Immature natural killer cell (primary cell): ENCODE data around the gene ABLIM1. TPM values are rescaled to one million over a fixed set of nuclear protein-coding genes. Genes with fewer than 3 reads are reported as not detected.

Experiments
- DNase-seq, 3 donors: peaks; one replicate each; pipeline ENCODE4 v3.0.0; 2022; ENCODE audit warnings: mixed read lengths in 1 of 3
- H3K27ac Mint-ChIP-seq, 6 donors: one replicate each; pipeline ENCODE4 v1.8.0; 2020; ENCODE audit warnings: mixed read lengths in 6 of 6, mild to moderate bottlenecking in 5 of 6, inconsistent platforms in 4 of 6, moderate library complexity in 3 of 6
- H3K27me3 Mint-ChIP-seq, 3 donors: one replicate each; pipeline ENCODE4 v1.8.0; 2020 to 2021; ENCODE audit warnings: low read depth in 3 of 3, mild to moderate bottlenecking in 3 of 3, mixed read lengths in 3 of 3, moderate library complexity in 3 of 3, inconsistent platforms in 1 of 3
- H3K36me3 Mint-ChIP-seq, 3 donors: one replicate each; pipeline ENCODE4 v1.8.0; 2020; ENCODE audit warnings: mixed read lengths in 3 of 3, inconsistent platforms in 2 of 3, mild to moderate bottlenecking in 2 of 3
- H3K4me1 Mint-ChIP-seq, 2 donors: one replicate each; pipeline ENCODE4 v1.8.0; 2020; ENCODE audit warnings: inconsistent platforms in 2 of 2, mild to moderate bottlenecking in 2 of 2, mixed read lengths in 2 of 2, moderate library complexity in 1 of 2
- H3K4me3 Mint-ChIP-seq, 5 donors: one replicate each; pipeline ENCODE4 v1.8.0; 2020; ENCODE audit warnings: mild to moderate bottlenecking in 5 of 5, mixed read lengths in 5 of 5, inconsistent platforms in 3 of 5, moderate library complexity in 3 of 5
- H3K9me3 Mint-ChIP-seq, 6 donors: one replicate each; pipeline ENCODE4 v1.8.0; 2020; ENCODE audit warnings: mild to moderate bottlenecking in 6 of 6, mixed read lengths in 6 of 6, inconsistent platforms in 4 of 6, moderate library complexity in 3 of 6
- polyA plus RNA-seq, 3 donors: library from polyadenylated mRNA; unstranded; fragments of 300-500 nt; fragmentation: Illumina TruSeq; gene quantifications; one replicate each; pipeline ENCODE4 v1.2.3, GENCODE V29; 2021

Gene ABLIM1
- polyA plus RNA-seq, 3 donors from 2014 or later = 66.2 to 121 (median 74.1) TPM

DNA sequence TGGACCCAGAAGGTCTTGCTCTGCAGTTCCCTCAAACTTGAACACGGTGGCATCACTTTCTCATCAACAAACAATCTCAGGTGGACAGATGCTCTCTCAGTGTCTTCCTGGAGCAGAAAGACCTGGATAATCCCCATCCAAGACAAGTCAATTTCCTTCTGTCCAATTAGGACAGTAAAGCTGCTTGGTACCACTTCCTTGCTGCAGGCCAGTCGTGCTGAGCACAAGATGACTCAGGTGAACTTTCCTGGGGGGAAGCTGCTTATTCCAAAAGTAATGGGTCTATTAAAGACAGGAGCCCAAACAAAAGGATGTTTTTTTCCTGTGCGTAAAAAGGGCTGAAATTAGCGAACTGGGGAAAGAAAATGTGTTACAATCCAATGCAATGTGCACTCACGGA is 146.2 kb downstream of the ABLIM1 start:
- Mint-ChIP-seq H3K4me3 (no peak overlapping the region), H3K9me3 (no peaks in the 10 kb centered on the region), H3K4me1 (peaks cover 53 to 71% of the 10 kb centered on the region in 2 donors), H3K27me3 (peaks cover 0 to 2% (median 0%) of the 10 kb centered on the region in 3 donors), H3K27ac (peak overlapping the region in 1 of 6 donors; percentile 78), H3K36me3 (peaks cover 0 to 9% (median 4%) of the 10 kb centered on the region in 3 donors)
- no peak for DNase-seq

DNA sequence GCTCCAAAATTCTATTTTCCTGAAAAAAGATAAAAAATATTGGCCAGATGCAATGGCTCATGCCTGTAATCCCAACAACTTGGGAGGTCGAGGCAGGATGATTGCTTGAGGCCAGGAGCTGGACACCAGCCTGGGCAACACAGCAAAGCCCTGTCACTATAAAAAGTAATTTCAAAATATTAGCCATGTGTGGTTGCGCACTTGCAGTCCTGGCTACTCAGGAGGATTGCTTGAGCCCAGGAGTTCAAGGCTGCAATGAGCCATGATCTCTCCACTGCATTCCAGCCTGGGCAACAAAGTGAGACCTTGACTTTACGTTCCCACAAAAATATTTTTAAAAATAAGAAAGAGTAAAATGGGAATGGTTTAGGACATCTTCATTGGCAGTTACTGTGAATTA is 149.7 kb downstream of the ABLIM1 start:
- Mint-ChIP-seq H3K4me3 (no peak overlapping the region), H3K9me3 (no peaks in the 10 kb centered on the region), H3K27me3 (peaks cover 0 to 2% (median 0%) of the 10 kb centered on the region in 3 donors), H3K4me1 (peaks cover 46 to 57% of the 10 kb centered on the region in 2 donors), H3K36me3 (peaks cover 0 to 9% (median 4%) of the 10 kb centered on the region in 3 donors), H3K27ac (no peak overlapping the region)
- DNase-seq = no peak

DNA sequence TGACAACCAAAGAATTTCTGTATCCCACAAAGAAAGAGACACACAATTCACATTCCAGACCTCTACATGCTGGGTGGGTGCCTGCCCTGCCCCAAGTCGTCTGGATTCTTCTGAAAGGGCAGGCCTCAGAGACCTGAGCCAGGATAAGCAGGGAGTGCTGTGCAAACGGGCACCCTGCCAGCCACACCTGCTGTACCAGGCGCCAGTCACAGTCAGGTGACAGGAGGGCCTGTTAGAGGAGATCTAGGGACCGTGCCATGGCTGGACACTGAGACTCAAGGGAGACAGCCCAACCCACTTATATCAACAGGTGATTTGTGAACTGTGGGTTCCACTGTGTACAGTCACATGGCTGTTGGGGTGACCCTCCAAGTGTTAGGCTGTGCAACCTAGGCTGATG is 150.6 kb downstream of the ABLIM1 start:
- Mint-ChIP-seq H3K4me3 (no peak overlapping the region), H3K27me3 (peaks cover 0 to 2% (median 0%) of the 10 kb centered on the region in 3 donors), H3K27ac (no peak overlapping the region), H3K9me3 (no peaks in the 10 kb centered on the region), H3K36me3 (peaks cover 0 to 9% (median 4%) of the 10 kb centered on the region in 3 donors), H3K4me1 (peaks cover 39 to 54% of the 10 kb centered on the region in 2 donors)
- DNase-seq = no peak

- no peaks in the 10 kb centered on the region for H3K9me3 Mint-ChIP-seq
- peak overlapping the region in 2 of 6 donors; percentile 13 to 36 for H3K27ac Mint-ChIP-seq
- peaks cover 36 to 54% of the 10 kb centered on the region in 2 donors for H3K4me1 Mint-ChIP-seq
- DNase-seq = no peak
- no peak overlapping the region for H3K4me3 Mint-ChIP-seq
- peaks cover 0 to 2% (median 0%) of the 10 kb centered on the region in 3 donors for H3K27me3 Mint-ChIP-seq
- H3K36me3 Mint-ChIP-seq = peaks cover 0 to 9% (median 4%) of the 10 kb centered on the region in 3 donors
Observed at GRCh38 chr10:114506871-114507385, 151.1 kb downstream of the ABLIM1 start.

GRCh38 chr10:114504769-114505579 is 153.1 kb downstream of the ABLIM1 start:
- Mint-ChIP-seq H3K9me3 (no peaks in the 10 kb centered on the region), H3K27ac (peak overlapping the region in 2 of 6 donors; percentile 35 to 42), H3K4me3 (no peak overlapping the region), H3K4me1 (peaks cover 44 to 66% of the 10 kb centered on the region in 2 donors), H3K36me3 (peaks cover 0 to 6% (median 4%) of the 10 kb centered on the region in 3 donors), H3K27me3 (peaks cover 0 to 2% (median 0%) of the 10 kb centered on the region in 3 donors)
- DNase-seq = no peak

- H3K27ac Mint-ChIP-seq = peak overlapping the region in 1 of 6 donors; percentile 14
- H3K4me1 Mint-ChIP-seq = peaks cover 54 to 74% of the 10 kb centered on the region in 2 donors
- H3K36me3 Mint-ChIP-seq = no peaks in the 10 kb centered on the region
- DNase-seq = no peak
- H3K9me3 Mint-ChIP-seq = no peaks in the 10 kb centered on the region
- no peak overlapping the region for H3K4me3 Mint-ChIP-seq
- peaks cover 0 to 2% (median 0%) of the 10 kb centered on the region in 3 donors for H3K27me3 Mint-ChIP-seq
Observed at GRCh38 chr10:114502074-114502473, 156.0 kb downstream of the ABLIM1 start.

DNA sequence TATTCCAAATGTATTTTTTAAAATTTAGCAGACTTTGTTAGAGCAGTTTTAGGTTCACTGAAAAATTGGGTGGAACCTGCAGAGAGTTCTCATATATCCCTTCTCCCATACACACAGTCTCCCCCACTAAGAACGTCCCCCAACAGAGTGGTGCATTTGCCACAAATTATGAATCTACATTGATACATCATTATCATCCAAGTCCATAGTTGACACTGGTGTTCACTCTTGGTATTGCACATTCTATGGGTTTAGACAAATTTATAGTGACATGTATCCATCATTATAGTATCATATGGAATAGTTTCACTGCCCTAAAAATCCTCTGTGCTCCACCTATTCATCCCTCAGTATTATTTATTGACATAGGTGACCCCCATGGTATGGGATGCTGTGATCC is 156.4 kb downstream of the ABLIM1 start:
- Mint-ChIP-seq H3K27me3 (peaks cover 0 to 2% (median 0%) of the 10 kb centered on the region in 3 donors), H3K4me3 (no peak overlapping the region), H3K9me3 (no peaks in the 10 kb centered on the region), H3K36me3 (no peaks in the 10 kb centered on the region), H3K27ac (peak overlapping the region in 1 of 6 donors; percentile 14), H3K4me1 (peaks cover 51 to 75% of the 10 kb centered on the region in 2 donors)
- no peak for DNase-seq

DNA sequence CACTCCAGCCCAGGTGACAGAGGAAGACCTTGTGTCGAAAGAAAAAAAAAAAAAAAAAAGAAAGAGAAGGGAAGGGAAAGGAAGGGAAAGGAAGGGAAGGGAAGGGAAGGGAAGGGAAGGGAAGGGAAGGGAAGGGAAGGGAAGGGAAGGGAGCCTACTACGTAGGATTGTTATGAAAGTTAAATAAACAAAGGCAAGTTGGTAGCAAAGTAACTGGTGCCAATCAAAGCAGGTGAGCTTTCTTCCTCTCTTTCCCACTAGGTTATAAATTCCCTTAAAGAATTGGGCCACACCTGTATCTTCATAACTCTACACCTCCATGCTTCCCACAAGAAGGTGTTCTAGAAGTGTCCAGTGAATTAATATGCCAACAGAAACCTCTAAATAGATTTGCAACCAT is 157.4 kb downstream of the ABLIM1 start:
- Mint-ChIP-seq H3K9me3 (no peaks in the 10 kb centered on the region), H3K36me3 (peaks cover 0 to 4% (median 4%) of the 10 kb centered on the region in 3 donors), H3K4me1 (peaks cover 48 to 76% of the 10 kb centered on the region in 2 donors), H3K4me3 (no peak overlapping the region), H3K27me3 (peaks cover 0 to 2% (median 0%) of the 10 kb centered on the region in 3 donors), H3K27ac (no peak overlapping the region)
- DNase-seq = no peak

- peak overlapping the region in 5 of 6 donors; percentile 42 to 80 (median 54) for H3K27ac Mint-ChIP-seq
- peaks cover 0 to 3% (median 2%) of the 10 kb centered on the region in 3 donors for H3K27me3 Mint-ChIP-seq
- no peak for DNase-seq
- peaks cover 6 to 13% (median 10%) of the 10 kb centered on the region in 3 donors for H3K36me3 Mint-ChIP-seq
- H3K9me3 Mint-ChIP-seq = no peaks in the 10 kb centered on the region
- H3K4me3 Mint-ChIP-seq = peak overlapping the region in 3 of 5 donors; percentile 6 to 15 (median 7)
- peaks cover 51 to 81% of the 10 kb centered on the region in 2 donors for H3K4me1 Mint-ChIP-seq
Observed at GRCh38 chr10:114499630-114500190, 158.4 kb downstream of the ABLIM1 start.

DNA sequence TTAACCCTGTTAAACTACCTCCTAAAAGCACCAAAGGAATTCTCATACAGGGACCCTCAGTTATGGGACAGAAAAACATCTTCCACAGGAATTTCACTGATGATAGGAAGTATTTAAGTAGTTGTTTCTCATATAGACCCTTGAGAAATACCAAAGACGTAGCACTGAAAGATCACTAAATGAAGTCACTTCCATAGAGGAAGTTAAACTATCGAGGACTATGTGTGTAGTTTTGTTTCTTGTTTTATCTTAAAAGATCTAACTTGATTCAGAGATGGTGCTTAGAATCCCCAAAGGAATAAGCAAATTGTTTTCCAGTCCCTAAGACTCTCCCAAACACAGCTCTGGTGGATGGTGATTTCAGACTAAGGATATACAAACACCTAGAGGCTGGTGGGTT is 159.0 kb downstream of the ABLIM1 start:
- H3K4me3 Mint-ChIP-seq = peak overlapping the region in 3 of 5 donors; percentile 18 to 37 (median 28)
- H3K4me1 Mint-ChIP-seq = peaks cover 55 to 85% of the 10 kb centered on the region in 2 donors
- no peak for DNase-seq
- H3K27me3 Mint-ChIP-seq = peaks cover 0 to 3% (median 2%) of the 10 kb centered on the region in 3 donors
- H3K36me3 Mint-ChIP-seq = peaks cover 6 to 13% (median 10%) of the 10 kb centered on the region in 3 donors
- no peaks in the 10 kb centered on the region for H3K9me3 Mint-ChIP-seq
- H3K27ac Mint-ChIP-seq = peak overlapping the region; percentile 13 to 88 (median 79)

DNA sequence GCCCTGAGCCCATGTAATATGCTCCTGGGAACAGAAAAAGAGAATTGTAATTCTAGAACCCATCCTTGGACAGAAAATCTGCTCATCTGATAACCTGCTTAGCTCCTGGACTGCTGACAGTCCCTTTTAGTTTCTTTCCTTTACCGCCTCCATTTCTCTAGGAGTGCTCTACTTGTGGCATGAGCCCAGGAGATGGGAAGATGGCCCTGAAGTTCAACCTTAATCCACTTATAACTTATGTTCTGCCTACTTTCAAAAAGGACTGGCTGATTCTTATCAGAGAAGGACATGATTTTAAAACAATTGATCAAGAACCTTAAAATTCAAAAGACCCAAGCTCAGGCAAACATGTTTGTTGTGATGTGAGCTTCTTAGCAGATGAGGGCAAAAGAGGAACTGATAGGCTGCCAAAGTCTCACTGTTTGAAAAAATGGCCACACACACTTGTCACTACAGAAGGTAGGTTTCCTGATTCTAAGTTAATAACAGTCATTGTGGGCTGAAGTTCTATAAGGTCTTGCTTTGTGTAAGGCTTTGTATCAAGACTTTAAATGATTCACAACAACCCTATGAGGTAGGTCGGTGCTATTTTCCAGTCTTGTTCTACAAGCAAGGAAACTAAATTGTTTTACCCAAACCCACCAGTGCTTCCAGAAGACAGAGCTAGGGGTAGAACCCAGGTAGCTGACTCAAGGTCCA is 159.5 kb downstream of the ABLIM1 start:
- DNase-seq = peak in 1 of 3 donors; percentile 24
- H3K36me3 Mint-ChIP-seq = peaks cover 6 to 13% (median 10%) of the 10 kb centered on the region in 3 donors
- H3K4me1 Mint-ChIP-seq = peaks cover 56 to 85% of the 10 kb centered on the region in 2 donors
- no peaks in the 10 kb centered on the region for H3K9me3 Mint-ChIP-seq
- peak overlapping the region in 4 of 5 donors; percentile 18 to 37 (median 29) for H3K4me3 Mint-ChIP-seq
- peak overlapping the region; percentile 13 to 88 (median 77) for H3K27ac Mint-ChIP-seq
- peaks cover 0 to 3% (median 2%) of the 10 kb centered on the region in 3 donors for H3K27me3 Mint-ChIP-seq

- no peaks in the 10 kb centered on the region for H3K9me3 Mint-ChIP-seq
- peaks cover 9 to 13% (median 10%) of the 10 kb centered on the region in 3 donors for H3K36me3 Mint-ChIP-seq
- DNase-seq = peak; percentile 49 to 58 (median 56)
- H3K27me3 Mint-ChIP-seq = peaks cover 0 to 3% (median 2%) of the 10 kb centered on the region in 3 donors
- peaks cover 64 to 82% of the 10 kb centered on the region in 2 donors for H3K4me1 Mint-ChIP-seq
- H3K27ac Mint-ChIP-seq = peak overlapping the region; percentile 14 to 47 (median 31)
- no peak overlapping the region for H3K4me3 Mint-ChIP-seq
Observed at GRCh38 chr10:114495303-114495702, 162.8 kb downstream of the ABLIM1 start.

- H3K27me3 Mint-ChIP-seq = peaks cover 0 to 3% (median 0%) of the 10 kb centered on the region in 3 donors
- H3K4me1 Mint-ChIP-seq = peaks cover 38 to 54% of the 10 kb centered on the region in 2 donors
- peak overlapping the region in 2 of 5 donors; percentile 7 to 23 for H3K4me3 Mint-ChIP-seq
- no peaks in the 10 kb centered on the region for H3K9me3 Mint-ChIP-seq
- peaks cover 14 to 26% (median 20%) of the 10 kb centered on the region in 3 donors for H3K36me3 Mint-ChIP-seq
- peak overlapping the region; percentile 41 to 86 (median 60) for H3K27ac Mint-ChIP-seq
- no peak for DNase-seq
Observed at GRCh38 chr10:114492351-114493037, 165.6 kb downstream of the ABLIM1 start.
